ENCODE results near the gene HFM1.
A peak's percentile ranks its signal among the peaks of the same experiment; 100 is the strongest.

The HFM1 gene

DNA sequence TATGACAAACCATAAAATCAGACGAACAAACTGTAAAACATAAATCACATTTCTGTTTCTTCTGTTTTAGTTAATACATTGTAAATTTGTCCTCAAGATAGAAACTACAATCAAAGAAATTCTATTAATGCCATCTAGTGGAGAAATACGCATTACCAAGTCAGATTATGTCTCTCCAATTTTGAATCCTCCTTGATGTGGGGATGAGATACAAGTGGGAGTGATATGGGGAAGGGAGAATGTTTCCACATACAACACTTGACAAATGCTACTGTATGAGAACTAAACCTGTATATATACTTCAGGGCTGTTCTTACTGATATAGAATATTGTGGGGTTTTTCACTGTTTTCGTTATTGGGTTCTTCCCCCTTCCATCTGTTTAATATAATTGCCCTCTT lies 2.6 kb downstream of the HFM1 start:
- H3K9me2 ChIP-seq (replicated peaks; ENCODE audit: control insufficient read depth, low read length) = no peaks in the 10 kb centered on the region
- H3K36me3 ChIP-seq (ENCODE audit: control insufficient read depth, low read length) = no peaks in the 10 kb centered on the region
- H3K9me3 ChIP-seq (ENCODE audit: control insufficient read depth, insufficient read depth, low read length) = no peaks in the 10 kb centered on the region
- no peaks in the 10 kb centered on the region for H4K20me1 ChIP-seq (ENCODE audit: control insufficient read depth, insufficient read depth, low read depth, low read length)
- no peaks in the 10 kb centered on the region for H3K79me2 ChIP-seq (ENCODE audit: control insufficient read depth, low read length)
- H3K4me1 ChIP-seq (ENCODE audit: control insufficient read depth, low read length) = peaks cover 31% of the 10 kb centered on the region
- no peaks in the 10 kb centered on the region for H3K27me3 ChIP-seq (ENCODE audit: control insufficient read depth, low read length)
- peak overlapping the region; percentile 87 for H3K4me2 ChIP-seq (ENCODE audit: low read length)
- TF ChIP-seq, protein P1, sequence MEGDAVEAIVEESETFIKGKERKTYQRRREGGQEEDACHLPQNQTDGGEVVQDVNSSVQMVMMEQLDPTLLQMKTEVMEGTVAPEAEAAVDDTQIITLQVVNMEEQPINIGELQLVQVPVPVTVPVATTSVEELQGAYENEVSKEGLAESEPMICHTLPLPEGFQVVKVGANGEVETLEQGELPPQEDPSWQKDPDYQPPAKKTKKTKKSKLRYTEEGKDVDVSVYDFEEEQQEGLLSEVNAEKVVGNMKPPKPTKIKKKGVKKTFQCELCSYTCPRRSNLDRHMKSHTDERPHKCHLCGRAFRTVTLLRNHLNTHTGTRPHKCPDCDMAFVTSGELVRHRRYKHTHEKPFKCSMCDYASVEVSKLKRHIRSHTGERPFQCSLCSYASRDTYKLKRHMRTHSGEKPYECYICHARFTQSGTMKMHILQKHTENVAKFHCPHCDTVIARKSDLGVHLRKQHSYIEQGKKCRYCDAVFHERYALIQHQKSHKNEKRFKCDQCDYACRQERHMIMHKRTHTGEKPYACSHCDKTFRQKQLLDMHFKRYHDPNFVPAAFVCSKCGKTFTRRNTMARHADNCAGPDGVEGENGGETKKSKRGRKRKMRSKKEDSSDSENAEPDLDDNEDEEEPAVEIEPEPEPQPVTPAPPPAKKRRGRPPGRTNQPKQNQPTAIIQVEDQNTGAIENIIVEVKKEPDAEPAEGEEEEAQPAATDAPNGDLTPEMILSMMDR (IDR thresholded peaks at IDR 0.05; ENCODE audit: low read depth, low read length, poor library complexity, severe bottlenecking) = peak; percentile 59
- no peak for TF ChIP-seq EZH2phosphoT487 (IDR thresholded peaks at IDR 0.05; ENCODE audit: borderline replicate concordance, low read length)
- peaks cover 12% of the 10 kb centered on the region; the same call in 1 of the 2 replicates for H3F3A ChIP-seq (ENCODE audit: control insufficient read depth, insufficient read depth)
- H3K27ac ChIP-seq (ENCODE audit: low read depth, low read length) = peak overlapping the region; percentile 66
- H3K4me3 ChIP-seq (ENCODE audit: low read length) = peak overlapping the region; percentile 82

GRCh38 chr1:91400133-91400725 lies 4.4 kb downstream of the HFM1 start:
- no peaks in the 10 kb centered on the region for H3K79me2 ChIP-seq (ENCODE audit: control insufficient read depth, low read length)
- no peaks in the 10 kb centered on the region for H3K27me3 ChIP-seq (ENCODE audit: control insufficient read depth, low read length)
- H3K9me3 ChIP-seq (ENCODE audit: control insufficient read depth, insufficient read depth, low read length) = no peaks in the 10 kb centered on the region
- H3K4me3 ChIP-seq (ENCODE audit: low read length) = no peak overlapping the region
- no peaks in the 10 kb centered on the region for H4K20me1 ChIP-seq (ENCODE audit: control insufficient read depth, insufficient read depth, low read depth, low read length)
- peaks cover 11% of the 10 kb centered on the region; the same call in 1 of the 2 replicates for H3F3A ChIP-seq (ENCODE audit: control insufficient read depth, insufficient read depth)
- H3K4me1 ChIP-seq (ENCODE audit: control insufficient read depth, low read length) = peaks cover 25% of the 10 kb centered on the region
- no peaks in the 10 kb centered on the region for H3K36me3 ChIP-seq (ENCODE audit: control insufficient read depth, low read length)
- no peak overlapping the region for H3K27ac ChIP-seq (ENCODE audit: low read depth, low read length)
- H3K4me2 ChIP-seq (ENCODE audit: low read length) = no peak overlapping the region
- TF ChIP-seq, protein P1 (IDR thresholded peaks at IDR 0.05; ENCODE audit: low read depth, low read length, poor library complexity, severe bottlenecking) = no peak
- no peak for TF ChIP-seq EZH2phosphoT487 (IDR thresholded peaks at IDR 0.05; ENCODE audit: borderline replicate concordance, low read length)
- H3K9me2 ChIP-seq (replicated peaks; ENCODE audit: control insufficient read depth, low read length) = no peaks in the 10 kb centered on the region

DNA sequence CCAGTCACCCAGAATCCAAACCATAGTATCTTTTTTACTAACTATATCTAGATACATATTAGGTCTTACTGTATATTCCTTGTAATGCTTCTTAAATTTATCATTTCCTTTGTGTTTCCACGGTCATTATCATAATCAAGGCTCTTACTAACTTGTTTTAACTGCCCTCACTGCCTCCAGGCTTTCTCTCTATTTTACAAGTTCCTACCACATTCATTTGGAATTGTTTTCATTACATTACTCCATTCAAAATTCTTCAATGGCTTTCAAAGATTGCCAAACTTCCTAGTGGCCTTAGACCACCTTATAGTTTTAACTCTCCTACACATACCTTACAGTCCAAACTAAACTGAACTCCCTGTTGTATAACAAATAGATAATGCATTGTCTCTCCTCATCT lies 6.3 kb downstream of the HFM1 start:
- Histone ChIP-seq H3K4me2 (ENCODE audit: low read length) (no peak overlapping the region), H3K9me2 (replicated peaks; ENCODE audit: control insufficient read depth, low read length) (no peaks in the 10 kb centered on the region), H3K9me3 (ENCODE audit: control insufficient read depth, insufficient read depth, low read length) (no peaks in the 10 kb centered on the region), H3K4me3 (ENCODE audit: low read length) (no peak overlapping the region), H3K27ac (ENCODE audit: low read depth, low read length) (no peak overlapping the region), H3K36me3 (ENCODE audit: control insufficient read depth, low read length) (no peaks in the 10 kb centered on the region), H3K79me2 (ENCODE audit: control insufficient read depth, low read length) (no peaks in the 10 kb centered on the region), H3K27me3 (ENCODE audit: control insufficient read depth, low read length) (no peaks in the 10 kb centered on the region), H3K4me1 (ENCODE audit: control insufficient read depth, low read length) (peaks cover 17% of the 10 kb centered on the region), H3F3A (ENCODE audit: control insufficient read depth, insufficient read depth) (peaks cover 4% of the 10 kb centered on the region; the same call in 1 of the 2 replicates), H4K20me1 (ENCODE audit: control insufficient read depth, insufficient read depth, low read depth, low read length) (no peaks in the 10 kb centered on the region)
- no peak for TF ChIP-seq EZH2phosphoT487 (IDR thresholded peaks at IDR 0.05; ENCODE audit: borderline replicate concordance, low read length)
- TF ChIP-seq, protein P1 (IDR thresholded peaks at IDR 0.05; ENCODE audit: low read depth, low read length, poor library complexity, severe bottlenecking) = no peak

All from DOHH2 (cell line).